Choroid plexus epithelial cell (primary cell): ENCODE data around the gene NOC4L.

Experiments
- DNase-seq: peaks from one replicate; pipeline ENCODE4 v3.0.0-alpha.2; 2010; ENCODE audit warnings: low read depth
- H3K4me3 ChIP-seq: 2 replicates; pipeline ENCODE4 v1.5.1; 2011; ENCODE audit warnings: low read depth, mild to moderate bottlenecking, control low read depth, low read length, moderate library complexity
- CTCF ChIP-seq: conservative IDR thresholded peaks from 2 replicates; pipeline ENCODE4 v1.5.1; 2011; ENCODE audit warnings: low read depth, mild to moderate bottlenecking, control low read depth, inconsistent platforms, low read length, moderate library complexity

NOC4L gene

GRCh38 chr12:132123970-132124765 lies 20.1 kb upstream of the NOC4L start:
- TF ChIP-seq CTCF: no peak
- no peak for DNase-seq
- H3K4me3 ChIP-seq: no peak overlapping the region

DNA sequence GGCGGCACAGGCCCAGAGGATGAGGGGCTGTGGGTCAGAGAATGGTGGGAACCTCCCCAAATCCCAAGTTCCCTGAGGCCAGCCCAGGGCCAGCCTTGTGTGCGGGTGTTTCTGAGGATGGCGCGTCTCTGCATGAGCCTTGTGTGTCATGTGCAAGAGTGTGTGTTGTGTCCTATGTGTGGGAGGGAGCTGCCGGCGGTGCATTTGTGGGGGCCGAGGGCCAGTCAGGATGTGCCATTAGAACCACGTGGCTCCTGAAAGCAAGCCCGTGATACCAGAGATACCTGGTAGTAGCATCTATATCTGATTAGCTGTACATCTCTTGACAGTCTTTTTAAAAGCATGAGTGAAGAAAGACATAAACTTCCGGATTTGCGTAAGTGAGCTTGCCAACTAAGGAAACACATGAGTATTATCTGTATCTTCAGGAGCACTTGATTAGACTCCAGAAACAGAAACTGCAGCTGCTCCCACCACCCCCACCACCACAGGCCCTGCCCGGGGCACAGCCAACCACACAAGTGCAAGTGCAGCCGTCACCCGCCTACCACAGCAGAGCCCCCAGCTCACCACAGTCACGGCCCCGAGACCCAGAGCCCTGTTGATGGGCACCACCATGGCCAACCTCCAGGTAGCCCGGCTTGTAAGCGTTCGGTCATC lies 19.4 kb upstream of the NOC4L start:
- no peak for DNase-seq
- TF ChIP-seq CTCF: no peak
- no peak overlapping the region for H3K4me3 ChIP-seq

DNA sequence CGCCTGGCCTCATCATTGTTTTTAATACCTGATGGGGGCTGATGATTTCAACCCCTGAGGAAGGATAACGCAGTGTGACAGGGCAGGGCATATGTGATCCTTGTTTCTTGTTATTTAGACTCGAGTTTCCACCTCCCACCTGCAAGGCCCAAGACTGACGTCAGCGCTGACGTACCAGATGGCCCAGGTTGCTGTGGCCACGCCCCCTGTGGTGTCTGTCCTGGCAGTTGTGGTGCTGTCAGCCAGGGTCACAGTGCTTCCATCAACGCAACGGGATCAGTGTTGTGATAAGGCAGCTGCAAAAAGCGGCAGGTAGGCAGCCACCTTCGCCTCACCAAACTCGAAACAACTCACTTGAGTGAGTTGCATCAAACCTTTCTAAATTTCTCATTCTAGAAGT lies 18.5 kb upstream of the NOC4L start:
- TF ChIP-seq CTCF: no peak
- DNase-seq: no peak
- H3K4me3 ChIP-seq: no peak overlapping the region

GRCh38 chr12:132127041-132127440 lies 17.2 kb upstream of the NOC4L start:
- no peak for DNase-seq
- H3K4me3 ChIP-seq: no peak overlapping the region
- TF ChIP-seq CTCF: no peak

- no peak for DNase-seq
- no peak for TF ChIP-seq CTCF
- no peak overlapping the region for H3K4me3 ChIP-seq
Observed at GRCh38 chr12:132129007-132129406, 15.2 kb upstream of the NOC4L start.

DNA sequence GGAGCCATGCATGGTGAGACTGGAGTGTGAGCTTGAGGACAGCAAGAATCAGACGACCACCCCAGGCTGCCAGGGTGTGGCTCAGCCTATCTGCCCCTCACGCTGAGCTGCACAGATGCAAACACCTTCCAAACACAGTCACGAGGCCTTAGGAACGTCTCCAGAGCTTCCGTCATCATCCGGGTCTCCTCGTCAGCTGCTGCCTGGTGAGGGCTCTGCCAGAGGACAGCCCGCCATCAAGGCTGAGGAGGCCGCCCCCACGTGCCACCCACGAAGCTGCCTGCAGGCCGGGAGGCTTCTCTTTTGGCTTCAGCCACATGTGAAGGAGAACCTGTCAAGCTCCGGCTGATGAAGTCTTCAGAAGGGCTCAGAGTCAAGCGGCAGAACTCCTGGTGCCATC lies 13.6 kb upstream of the NOC4L start:
- no peak for TF ChIP-seq CTCF
- DNase-seq: no peak
- H3K4me3 ChIP-seq: no peak overlapping the region

GRCh38 chr12:132131229-132131628 lies 13.0 kb upstream of the NOC4L start:
- TF ChIP-seq CTCF: no peak
- DNase-seq: no peak
- H3K4me3 ChIP-seq: no peak overlapping the region
